Liver (tissue), 9 donors: ENCODE measurements around the gene RELCH. TPM values are rescaled to one million over a fixed set of nuclear protein-coding genes. Genes with fewer than 3 reads are reported as not detected.

Experiments used
- DNase-seq: peaks from one replicate; pipeline ENCODE4 v3.0.0-alpha.2; 2017; ENCODE audit warnings: low spot score
- H3K27ac ChIP-seq, 2 donors: one replicate each; pipeline ENCODE4 v1.7.0; 2013; ENCODE audit warnings: inconsistent platforms in 2 of 2, low read length in 2 of 2, control low read depth in 1 of 2, low read depth in 1 of 2, mild to moderate bottlenecking in 1 of 2
- H3K27me3 ChIP-seq, 4 donors: one replicate each; pipeline versions ENCODE4 v1.6.1 to v1.7.0; 2013; ENCODE audit warnings: low read length in 3 of 4, inconsistent platforms in 1 of 4, mild to moderate bottlenecking in 1 of 4, moderate library complexity in 1 of 4; ENCODE audit not compliant: control insufficient read depth in 4 of 4, insufficient read depth in 4 of 4
- H3K36me3 ChIP-seq, 4 donors: one replicate each; pipeline versions ENCODE4 v1.6.1 to v1.7.0; 2013; ENCODE audit warnings: low read length in 3 of 4, mild to moderate bottlenecking in 3 of 4, low read depth in 1 of 4, moderate library complexity in 1 of 4; ENCODE audit not compliant: control insufficient read depth in 4 of 4, insufficient read depth in 3 of 4
- H3K4me1 ChIP-seq, 4 donors: one replicate each; pipeline versions ENCODE4 v1.6.1 to v1.7.0; 2013; ENCODE audit warnings: low read length in 3 of 4, mild to moderate bottlenecking in 3 of 4, moderate library complexity in 1 of 4; ENCODE audit not compliant: control insufficient read depth in 4 of 4, insufficient read depth in 4 of 4
- H3K4me3 ChIP-seq, 3 donors: one replicate each; pipeline versions ENCODE4 v1.6.1 to v1.7.0; 2013; ENCODE audit warnings: low read length in 3 of 3, control low read depth in 1 of 3, low read depth in 1 of 3, mild to moderate bottlenecking in 1 of 3
- H3K9ac ChIP-seq, 2 donors: one replicate each; pipeline ENCODE4 v1.7.0; 2013; ENCODE audit warnings: low read length in 2 of 2, mild to moderate bottlenecking in 2 of 2, moderate library complexity in 2 of 2, control low read depth in 1 of 2, low read depth in 1 of 2
- H3K9me3 ChIP-seq, 4 donors: one replicate each; pipeline versions ENCODE4 v1.6.1 to v1.7.0; 2013; ENCODE audit warnings: low read length in 3 of 4; ENCODE audit not compliant: control insufficient read depth in 4 of 4
- ATF3 ChIP-seq: IDR thresholded peaks from 2 replicates; pipeline ENCODE4 v1.6.1; 2016; ENCODE audit warnings: antibody characterized with exemption
- CTCF ChIP-seq: fragments of 150-350 bp; IDR thresholded peaks from 2 replicates; pipeline ENCODE4 v1.5.1; 2017; ENCODE audit warnings: improper control_type of control experiment, low read depth, low read length; ENCODE audit not compliant: missing input control
- FOXA1 ChIP-seq: IDR thresholded peaks from 2 replicates; pipeline ENCODE4 v1.6.1; 2016; ENCODE audit warnings: antibody characterized with exemption
- GABPA ChIP-seq, 2 donors: IDR thresholded peaks in 1 of 2; conservative IDR thresholded peaks in 1 of 2; 2 replicates each; pipeline ENCODE4 v1.6.1; 2016; ENCODE audit warnings: antibody characterized with exemption in 2 of 2, mild to moderate bottlenecking in 1 of 2, moderate library complexity in 1 of 2
- HNF4A ChIP-seq, 2 donors: conservative IDR thresholded peaks; 2 replicates each; pipeline ENCODE4 v1.6.1; 2016; ENCODE audit warnings: antibody characterized with exemption in 2 of 2, mild to moderate bottlenecking in 2 of 2
- HNF4G ChIP-seq: IDR thresholded peaks from 2 replicates; pipeline ENCODE4 v1.6.1; 2016; ENCODE audit warnings: antibody characterized with exemption
- MAX ChIP-seq: IDR thresholded peaks from 2 replicates; pipeline ENCODE4 v1.6.1; 2016; ENCODE audit warnings: antibody characterized with exemption
- NR2F2 ChIP-seq: IDR thresholded peaks from 2 replicates; pipeline ENCODE4 v1.6.1; 2016; ENCODE audit warnings: antibody characterized with exemption
- RAD21 ChIP-seq, 2 donors: IDR thresholded peaks; 2 replicates each; pipeline ENCODE4 v1.6.1; 2016; ENCODE audit warnings: antibody characterized with exemption in 2 of 2, mild to moderate bottlenecking in 2 of 2
- REST ChIP-seq: IDR thresholded peaks from 2 replicates; pipeline ENCODE4 v1.6.1; 2016; ENCODE audit warnings: antibody characterized with exemption, mild to moderate bottlenecking
- RXRA ChIP-seq, 2 donors: IDR thresholded peaks; 2 replicates each; pipeline ENCODE4 v1.6.1; 2017 to 2018; ENCODE audit warnings: antibody characterized with exemption in 2 of 2, mild to moderate bottlenecking in 1 of 2
- WGBS: extraction: QIAGEN DNeasy Blood & Tissue Kit; methylation state at CpG from one replicate; pipeline ENCODE4 v1.1.7; 2013; 5-methylcytosine and 5-hydroxymethylcytosine counted together
- polyA plus RNA-seq, 2 donors: library from polyadenylated mRNA; stranded (reverse) in 1 of 2; unstranded in 1 of 2; fragments of 200-250 nt in 1 of 2; fragments of >200 nt in 1 of 2; fragmentation: Nextera tagmentation in 1 of 2; extraction: Ambion mirVana in 1 of 2; gene quantifications; one replicate each; pipeline versions ENCODE4 v1.2.1 to v1.2.3, GENCODE V29; 2013 to 2015
- total RNA-seq, 2 donors: library from RNA; depleted of rRNA; stranded (reverse); fragments of >200 nt; gene quantifications; one replicate each; pipeline ENCODE4 v1.2.3, GENCODE V29; 2014
- donor health status: healthy.
- donor health status: healthy.
- donor health status: healthy.
- donor health status: healthy.
- donor health status: healthy.

RELCH gene
- total and polyA plus RNA-seq, 4 donors = 4.3 to 21.7 (median 11.0) TPM

- H3K27ac ChIP-seq = no peak overlapping the region
- H3K27me3 ChIP-seq = no peaks in the 10 kb centered on the region
- H3K9me3 ChIP-seq = no peaks in the 10 kb centered on the region
- no peak overlapping the region for H3K4me3 ChIP-seq
- TF ChIP-seq GABPA (IDR thresholded peaks at IDR 0.05 in 1 of 2, conservative IDR thresholded peaks at IDR 0.05 in 1 of 2) (no peak), RXRA (IDR thresholded peaks at IDR 0.05) (no peak), HNF4G (no peak), REST (no peak), FOXA1 (no peak), CTCF (no peak)
- H3K36me3 ChIP-seq = no peaks in the 10 kb centered on the region
- H3K9ac ChIP-seq = no peak overlapping the region
- DNase-seq = no peak
- no peaks in the 10 kb centered on the region for H3K4me1 ChIP-seq
These were observed 14.8 kb upstream of the RELCH start for GRCh38 chr18:62172298-62172697.

- WGBS = 96% methylated on average over 3 of the region's 3 CpGs
- no peaks in the 10 kb centered on the region for H3K27me3 ChIP-seq
- TF ChIP-seq ATF3 (no peak), NR2F2 (no peak), GABPA (IDR thresholded peaks at IDR 0.05 in 1 of 2, conservative IDR thresholded peaks at IDR 0.05 in 1 of 2) (no peak), HNF4A (conservative IDR thresholded peaks at IDR 0.05) (no peak), RAD21 (IDR thresholded peaks at IDR 0.05) (no peak)
- no peak overlapping the region for H3K4me3 ChIP-seq
- no peaks in the 10 kb centered on the region for H3K36me3 ChIP-seq
- H3K27ac ChIP-seq = no peak overlapping the region
- H3K9ac ChIP-seq = no peak overlapping the region
- H3K9me3 ChIP-seq = no peaks in the 10 kb centered on the region
- DNase-seq = no peak
- H3K4me1 ChIP-seq = no peaks in the 10 kb centered on the region
These were observed 11.5 kb upstream of the RELCH start for GRCh38 chr18:62175521-62175920.

GRCh38 chr18:62177271-62177670 is 9.8 kb upstream of the RELCH start:
- no peak overlapping the region for H3K9ac ChIP-seq
- H3K4me3 ChIP-seq = no peak overlapping the region
- H3K9me3 ChIP-seq = no peaks in the 10 kb centered on the region
- TF ChIP-seq HNF4G = no peak
- TF ChIP-seq MAX = no peak
- TF ChIP-seq NR2F2 = no peak
- H3K27me3 ChIP-seq = no peaks in the 10 kb centered on the region
- H3K4me1 ChIP-seq = no peaks in the 10 kb centered on the region
- 81% methylated on average over 3 of the region's 3 CpGs for WGBS
- no peaks in the 10 kb centered on the region for H3K36me3 ChIP-seq
- no peak for DNase-seq
- H3K27ac ChIP-seq = no peak overlapping the region
